T-helper 1 cell (primary cell): ENCODE measurements around the gene IRF6.
"Not testable (repeated sequence)": the region's sequence is repeated elsewhere in the genome, so short reads cannot be mapped to it uniquely, and the experiment has no call there.

Experiments
- DNase-seq, 5 donors: peaks; one replicate each; pipeline ENCODE4 v3.0.0-alpha.2; 2012 to 2020

IRF6 gene

GRCh38 chr1:209823143-209824041, 17.4 kb upstream of the IRF6 start:
- DNase-seq = peak in 1 of 5 donors; percentile 59

DNA sequence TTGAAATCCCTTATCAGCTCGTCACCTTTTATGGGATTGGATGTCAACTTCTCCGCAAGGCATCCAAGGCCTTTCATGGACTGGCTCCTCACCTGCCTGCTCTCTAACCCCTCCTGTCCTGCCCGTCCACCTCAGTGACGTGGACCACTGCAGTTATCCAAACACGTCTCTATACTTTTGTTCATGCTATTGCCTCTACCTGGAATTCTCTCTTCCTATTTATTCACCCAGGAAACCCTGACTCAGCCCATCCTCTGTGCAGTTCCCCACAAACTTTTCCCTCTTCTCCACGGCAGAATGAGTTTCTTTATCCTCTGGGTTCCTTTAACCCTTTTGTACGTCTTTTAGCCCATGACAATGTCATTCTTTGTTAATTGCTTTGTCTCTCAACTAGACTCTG, 16.8 kb upstream of the IRF6 start:
- no peak for DNase-seq

DNA sequence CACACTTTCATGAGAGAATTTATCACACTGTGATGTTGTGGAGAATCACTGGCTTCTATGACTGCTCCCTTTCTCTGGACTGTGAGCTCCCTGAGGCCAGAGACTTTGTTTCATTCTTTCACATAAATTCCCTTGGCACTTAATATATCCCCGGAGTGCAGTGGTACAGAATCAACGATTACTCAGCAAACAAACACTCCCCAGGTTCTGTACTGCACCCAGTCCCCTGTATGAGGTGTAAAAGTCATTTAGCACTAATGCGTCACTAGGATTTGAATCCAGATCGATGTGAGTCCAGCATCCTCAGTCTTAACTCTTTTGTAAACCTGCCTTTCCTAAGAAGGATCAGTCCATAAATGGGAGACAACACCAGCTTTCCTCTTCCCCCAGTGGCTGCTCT, 15.0 kb upstream of the IRF6 start:
- DNase-seq = no peak

GRCh38 chr1:209819058-209819457, 13.1 kb upstream of the IRF6 start:
- no peak for DNase-seq

DNA sequence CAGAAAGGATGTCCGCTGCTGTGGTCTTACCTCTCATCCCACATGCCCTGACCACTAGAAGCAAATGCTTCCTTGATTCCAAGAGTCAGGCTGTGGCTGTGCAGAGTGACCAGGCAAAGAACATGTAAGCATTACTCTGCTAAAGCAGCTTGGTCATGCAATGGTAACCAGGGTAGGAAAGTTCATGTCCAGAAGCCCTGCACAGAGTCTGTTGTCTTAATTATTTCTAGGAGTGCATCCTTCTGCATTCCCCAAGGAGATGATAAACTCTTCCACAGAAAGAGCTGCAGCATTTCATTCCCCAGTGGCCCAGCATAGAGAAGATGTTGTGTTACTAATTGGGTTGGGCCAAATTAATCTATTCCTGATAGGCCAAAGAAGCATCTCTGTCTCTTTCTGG, 11.7 kb upstream of the IRF6 start:
- DNase-seq = no peak

GRCh38 chr1:209816923-209817322, 11.0 kb upstream of the IRF6 start:
- DNase-seq = no peak

- no peak for DNase-seq
These were observed 10.0 kb upstream of the IRF6 start for GRCh38 chr1:209815931-209816341.

DNA sequence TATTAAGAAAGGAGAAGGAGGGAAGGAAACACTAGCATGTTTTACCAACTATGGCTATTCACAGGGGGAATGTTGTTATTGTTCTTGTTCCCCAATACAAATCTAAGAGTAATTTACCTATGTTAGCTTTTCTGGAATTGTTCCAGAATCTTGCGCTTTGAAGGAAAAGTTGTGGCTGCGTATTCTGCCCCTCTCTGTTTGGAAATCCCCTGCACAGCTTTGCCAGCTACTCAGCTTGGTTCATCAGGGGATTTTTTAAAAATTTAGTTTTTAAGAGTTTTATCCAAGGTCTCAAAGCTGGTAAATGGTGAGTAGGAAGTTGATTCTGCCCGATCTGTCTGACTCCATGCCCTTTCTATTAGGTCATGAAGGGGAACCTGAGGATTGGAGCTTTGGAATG, 9.5 kb upstream of the IRF6 start:
- DNase-seq = no peak

- no peak for DNase-seq
These were observed 8.0 kb upstream of the IRF6 start for GRCh38 chr1:209813902-209814301.

- DNase-seq = no peak
These were observed 4.8 kb upstream of the IRF6 start for GRCh38 chr1:209810783-209811182.

DNA sequence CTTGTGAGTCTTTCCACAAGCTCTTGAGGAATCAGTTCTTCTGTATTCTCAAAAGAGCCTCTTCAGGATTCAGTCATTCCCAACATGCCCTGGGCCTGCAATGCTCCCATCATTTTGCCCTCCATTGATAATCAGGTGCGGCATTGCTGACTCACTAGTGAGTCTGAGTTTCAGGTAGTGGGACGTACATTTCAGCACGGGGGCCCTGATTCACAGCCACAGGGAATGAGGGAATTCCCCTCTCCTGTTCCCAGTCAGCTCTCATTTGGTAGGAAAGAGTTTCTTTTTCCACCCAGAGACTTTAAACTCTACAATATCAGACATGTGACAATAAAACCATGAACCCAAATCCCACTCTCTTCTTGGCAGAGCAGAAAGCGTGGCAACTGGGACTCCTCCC, 3.7 kb upstream of the IRF6 start:
- no peak for DNase-seq

DNA sequence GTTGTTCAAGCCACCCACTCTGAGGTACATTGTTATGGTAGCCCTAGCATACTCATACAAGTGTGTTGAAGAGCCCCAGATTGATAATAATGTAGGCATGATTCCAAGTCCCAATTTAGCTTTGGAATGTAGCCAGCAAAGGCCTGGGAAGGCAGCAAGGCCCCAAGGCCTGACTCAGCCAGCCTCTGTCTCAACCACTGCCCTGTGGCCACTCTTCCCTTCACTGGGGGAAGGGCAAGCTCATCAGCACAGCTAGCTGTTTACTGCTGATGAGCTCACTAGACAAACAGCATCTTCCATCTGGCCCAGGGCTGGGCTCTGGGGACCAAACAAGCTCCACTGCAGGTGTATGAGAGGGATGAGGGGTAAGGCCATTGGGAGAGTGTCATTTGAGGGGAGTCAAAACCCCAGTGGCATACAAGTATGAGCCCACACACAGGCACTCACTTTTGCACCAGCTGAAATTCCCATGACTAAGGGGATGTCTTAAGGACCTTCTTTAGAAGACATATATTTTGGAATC, 2.2 kb upstream of the IRF6 start:
- DNase-seq = no peak

DNA sequence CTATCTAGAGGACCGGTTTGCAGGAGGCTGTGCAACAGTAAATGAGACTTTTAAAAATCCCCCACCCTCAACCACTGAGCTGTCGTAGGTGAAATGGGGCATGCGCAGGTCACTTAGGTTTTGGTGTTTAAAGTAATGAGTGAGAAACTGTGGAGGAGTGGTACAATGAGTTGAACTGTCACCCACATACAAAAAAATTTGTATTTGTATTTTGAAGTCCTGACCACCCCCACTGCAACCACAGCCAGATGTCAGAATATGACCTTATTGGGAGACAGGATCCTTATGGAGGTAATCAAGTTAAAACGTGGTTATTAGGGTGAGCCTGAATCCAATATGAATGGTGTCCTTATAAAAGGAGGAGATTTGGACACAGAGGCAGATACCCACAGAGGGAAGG, 1.6 kb upstream of the IRF6 start:
- DNase-seq = no peak

- no peak for DNase-seq
These were observed 581 bp downstream of the IRF6 start for GRCh38 chr1:209805341-209805781.

- DNase-seq = no peak
These were observed 2.4 kb downstream of the IRF6 start for GRCh38 chr1:209803568-209803967.

DNA sequence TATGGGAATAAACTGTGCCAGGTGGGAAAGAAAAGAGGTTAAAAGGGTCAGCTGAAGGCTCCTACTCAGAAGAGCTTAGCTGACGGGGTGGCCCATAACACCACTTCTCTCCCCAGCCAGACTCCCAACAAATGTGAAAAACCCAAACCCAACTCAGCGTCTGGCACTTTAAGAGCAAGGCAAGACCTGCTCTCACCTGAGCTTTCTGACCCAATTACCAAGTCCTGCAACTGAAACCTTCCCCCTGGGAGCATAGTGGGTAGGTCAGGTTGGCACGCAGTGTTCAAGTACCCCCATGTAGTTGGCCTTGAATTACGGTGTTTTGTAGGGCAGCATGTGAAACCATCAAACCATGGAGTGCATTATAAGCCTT, 3.2 kb downstream of the IRF6 start:
- no peak for DNase-seq

DNA sequence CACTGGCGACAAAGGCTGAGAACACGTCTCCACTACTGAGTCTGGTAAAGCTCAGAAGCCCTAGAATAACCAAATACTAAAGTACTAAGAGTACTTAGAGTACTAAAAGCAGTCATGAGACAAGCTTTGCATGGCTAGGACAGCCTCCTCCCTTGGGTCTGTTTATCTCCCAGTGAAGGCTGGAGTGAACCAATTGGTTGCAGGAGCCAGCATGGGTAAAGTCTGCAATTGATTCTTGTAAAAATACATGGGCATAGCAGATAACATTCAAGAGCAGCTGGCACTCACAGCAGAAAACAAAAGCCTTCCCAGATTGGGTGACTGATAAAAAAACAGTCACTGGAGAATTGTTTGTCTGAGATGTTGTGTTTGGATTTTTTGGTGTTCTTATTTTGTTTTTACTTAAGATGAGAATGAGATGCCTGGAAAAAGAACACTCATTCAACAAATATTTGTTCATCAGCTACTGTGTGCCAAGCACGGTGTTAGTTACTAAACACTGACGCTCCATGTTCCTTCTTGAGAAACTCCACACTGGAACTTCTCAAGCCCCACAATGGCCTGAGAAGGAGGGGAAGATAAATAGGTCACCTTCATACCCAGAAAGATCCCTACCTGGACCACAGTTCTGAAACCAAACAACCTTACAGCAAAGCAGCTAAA, 3.7 kb downstream of the IRF6 start:
- DNase-seq = no peak

DNA sequence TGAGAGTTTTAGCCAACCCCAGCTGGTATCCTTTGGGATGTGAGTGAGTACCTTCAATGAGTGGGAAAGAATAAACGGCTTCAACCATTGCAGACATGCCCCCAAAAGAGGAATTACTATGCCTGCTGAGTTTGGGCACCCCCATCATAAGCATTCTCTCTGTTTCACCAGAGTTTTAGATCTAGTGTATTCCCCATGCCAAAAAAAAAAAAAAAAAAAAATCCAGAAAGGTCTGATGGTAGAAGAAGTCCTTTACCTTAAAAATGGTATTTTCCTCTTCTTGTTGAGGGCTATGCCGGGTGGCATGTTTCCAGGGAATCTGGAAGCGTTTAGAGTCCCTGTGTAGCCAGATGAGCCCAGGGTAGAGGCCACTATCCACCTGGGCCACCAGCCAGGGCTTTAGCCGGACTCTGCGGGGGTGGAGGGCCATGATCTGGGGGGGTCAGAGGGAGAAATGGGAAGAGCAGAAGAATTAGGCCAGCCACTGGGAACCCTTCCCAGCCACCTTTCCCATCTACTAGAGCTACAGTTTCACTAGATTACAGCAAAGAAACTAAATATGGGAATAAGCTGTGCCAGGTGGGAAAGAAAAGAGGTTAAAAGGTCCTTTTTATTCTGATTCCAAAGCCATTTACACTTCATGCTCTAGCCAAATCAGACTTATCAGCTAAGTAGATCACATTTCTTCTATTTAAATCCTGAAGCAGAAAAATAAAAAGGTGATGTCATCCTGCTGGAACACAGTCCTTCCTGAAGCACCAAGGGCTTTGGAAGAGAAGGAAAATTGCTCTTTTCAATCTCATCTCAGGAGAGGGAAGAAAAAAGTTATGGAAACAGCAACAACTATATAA, 4.7 kb downstream of the IRF6 start:
- DNase-seq = no peak

- DNase-seq = no peak
These were observed 7.8 kb downstream of the IRF6 start for GRCh38 chr1:209797978-209798639.

DNA sequence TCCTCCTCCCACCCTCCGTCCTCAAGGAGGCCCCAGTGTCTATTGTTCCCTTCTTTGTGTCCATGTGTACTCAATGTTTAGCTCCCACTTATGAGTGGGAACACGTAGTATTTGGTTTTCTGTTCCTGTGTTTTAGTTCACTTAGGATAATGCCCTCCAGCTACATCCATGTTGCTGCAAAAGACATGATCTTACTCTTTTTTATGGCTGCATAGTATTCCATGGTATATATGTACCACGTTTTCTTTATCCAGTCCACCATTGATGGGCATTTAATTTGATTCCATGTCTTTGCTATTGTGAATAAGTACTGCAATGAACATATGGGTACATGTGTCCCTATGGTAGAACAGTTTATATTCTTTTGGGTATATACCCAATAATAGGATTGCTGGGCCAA, 12.2 kb downstream of the IRF6 start:
- not testable (repeated sequence) for DNase-seq

- no peak for DNase-seq
These were observed 14.0 kb downstream of the IRF6 start for GRCh38 chr1:209791920-209792319.
